Spleen (tissue), 7 donors: ENCODE measurements around the gene ABCC5.

Experiments
- POLR2A ChIP-seq, 3 donors: fragments of 450-650 bp; IDR thresholded peaks; one replicate each; pipeline ENCODE4 v1.5.1; 2017; ENCODE audit warnings: antibody characterized with exemption in 3 of 3, mild to moderate bottlenecking in 1 of 3
- TF ChIP-seq, protein P1 (sequence below), 11 experiments: fragments of 200-600 bp in 7 of 11; fragments of 450-650 bp in 4 of 11; sonication (generic) in 4 of 11; IDR thresholded peaks in 8 of 11; conservative IDR thresholded peaks in 3 of 11; 1 replicate in 7 of 11; 2 replicates in 4 of 11; pipeline versions ENCODE4 v1.4.0 to v1.8.0; 2016 to 2021; ENCODE audit warnings: antibody characterized with exemption in 11 of 11, inconsistent platforms in 4 of 11, mild to moderate bottlenecking in 1 of 11
- donor health status: DM: no; HTN: no; CAD: no; lungs with moderate emphysema.
- donor health status: DM: no; HTN: no; CAD: no.
- donor health status: DM: no; HTN: no; CAD: no.

DNA sequence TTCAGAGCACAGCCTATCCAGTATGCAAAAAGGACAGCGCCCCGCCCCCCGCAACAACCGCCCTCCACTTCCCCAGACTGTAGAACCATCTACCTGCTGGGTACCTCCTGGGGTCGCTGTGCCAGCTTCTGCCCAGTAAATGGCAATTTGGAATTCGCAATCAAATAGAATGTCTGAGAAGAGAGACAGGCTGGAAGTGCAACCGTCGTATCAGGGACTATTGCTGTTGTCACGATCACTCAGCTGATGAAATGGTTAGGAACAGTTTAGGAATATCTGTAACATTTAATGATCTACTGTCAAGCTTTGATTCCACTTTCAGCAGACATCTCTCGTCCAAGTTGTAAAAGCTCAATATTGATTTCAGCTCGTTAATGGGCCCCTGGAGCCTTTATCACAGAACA, 119.7 kb downstream of the ABCC5 start:
- TF ChIP-seq, protein P1, sequence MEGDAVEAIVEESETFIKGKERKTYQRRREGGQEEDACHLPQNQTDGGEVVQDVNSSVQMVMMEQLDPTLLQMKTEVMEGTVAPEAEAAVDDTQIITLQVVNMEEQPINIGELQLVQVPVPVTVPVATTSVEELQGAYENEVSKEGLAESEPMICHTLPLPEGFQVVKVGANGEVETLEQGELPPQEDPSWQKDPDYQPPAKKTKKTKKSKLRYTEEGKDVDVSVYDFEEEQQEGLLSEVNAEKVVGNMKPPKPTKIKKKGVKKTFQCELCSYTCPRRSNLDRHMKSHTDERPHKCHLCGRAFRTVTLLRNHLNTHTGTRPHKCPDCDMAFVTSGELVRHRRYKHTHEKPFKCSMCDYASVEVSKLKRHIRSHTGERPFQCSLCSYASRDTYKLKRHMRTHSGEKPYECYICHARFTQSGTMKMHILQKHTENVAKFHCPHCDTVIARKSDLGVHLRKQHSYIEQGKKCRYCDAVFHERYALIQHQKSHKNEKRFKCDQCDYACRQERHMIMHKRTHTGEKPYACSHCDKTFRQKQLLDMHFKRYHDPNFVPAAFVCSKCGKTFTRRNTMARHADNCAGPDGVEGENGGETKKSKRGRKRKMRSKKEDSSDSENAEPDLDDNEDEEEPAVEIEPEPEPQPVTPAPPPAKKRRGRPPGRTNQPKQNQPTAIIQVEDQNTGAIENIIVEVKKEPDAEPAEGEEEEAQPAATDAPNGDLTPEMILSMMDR (IDR thresholded peaks at IDR 0.05 in 8 of 11, conservative IDR thresholded peaks at IDR 0.05 in 3 of 11): no peak
- no peak for TF ChIP-seq POLR2A (IDR thresholded peaks at IDR 0.05)
